Uterus (tissue), 2 donors: ENCODE data around the gene GDNF.

Experiments used
- CTCF ChIP-seq, 4 experiments: fragments of 200-600 bp in 2 of 4; fragments of 450-650 bp in 2 of 4; sonication (generic) in 2 of 4; IDR thresholded peaks; one replicate each; pipeline ENCODE4 v1.5.1; 2016 to 2019; ENCODE audit warnings: antibody characterized with exemption in 4 of 4, mild to moderate bottlenecking in 2 of 4, moderate library complexity in 1 of 4
- POLR2A ChIP-seq, 2 donors: fragments of 450-650 bp; IDR thresholded peaks; one replicate each; pipeline ENCODE4 v1.6.1; 2016; ENCODE audit warnings: antibody characterized with exemption in 2 of 2, mild to moderate bottlenecking in 1 of 2, moderate library complexity in 1 of 2

- no peak for TF ChIP-seq CTCF (IDR thresholded peaks at IDR 0.05)
- TF ChIP-seq POLR2A (IDR thresholded peaks at IDR 0.05): no peak
Measured at GRCh38 chr5:37886242-37886905, 46.5 kb upstream of the GDNF start.
